ENCODE results near the gene INPP5J.
A peak's percentile ranks its signal among the peaks of the same experiment; 100 is the strongest.

Gene INPP5J

GRCh38 chr22:31154975-31155374 lies 32.2 kb downstream of the INPP5J start:
- Histone ChIP-seq H4K20me1 (ENCODE audit: insufficient read depth) (no peaks in the 10 kb centered on the region), H3K4me1 (ENCODE audit: low read depth, poor library complexity, severe bottlenecking) (no peaks in the 10 kb centered on the region), H3K4me3 (IDR thresholded peaks at IDR 0.05; ENCODE audit: insufficient read depth, low read depth, low read length) (no peak overlapping the region), H2AFZ (ENCODE audit: low read depth) (no peak overlapping the region), H3K36me3 (ENCODE audit: insufficient read depth) (no peaks in the 10 kb centered on the region), H3K9ac (no peak overlapping the region), H3K27me3 (ENCODE audit: insufficient read depth, low read depth) (no peaks in the 10 kb centered on the region; the same call in 1 of the 2 replicates), H3K79me2 (ENCODE audit: insufficient read depth, low read depth) (no peaks in the 10 kb centered on the region), H3K27ac (no peak overlapping the region), H3K4me2 (no peak overlapping the region)
- no peak for TF ChIP-seq CTCF (conservative IDR thresholded peaks at IDR 0.05; ENCODE audit: low read depth, low read length)

GRCh38 chr22:31155422-31155821 lies 32.7 kb downstream of the INPP5J start:
- Histone ChIP-seq H3K4me1 (ENCODE audit: low read depth, poor library complexity, severe bottlenecking) (no peaks in the 10 kb centered on the region), H3K9ac (no peak overlapping the region), H3K4me2 (no peak overlapping the region), H3K27ac (no peak overlapping the region), H2AFZ (ENCODE audit: low read depth) (no peak overlapping the region), H3K79me2 (ENCODE audit: insufficient read depth, low read depth) (peaks cover 3% of the 10 kb centered on the region; the same call in 1 of the 2 replicates), H3K36me3 (ENCODE audit: insufficient read depth) (no peaks in the 10 kb centered on the region), H3K27me3 (ENCODE audit: insufficient read depth, low read depth) (no peaks in the 10 kb centered on the region; the same call in 1 of the 2 replicates), H3K4me3 (IDR thresholded peaks at IDR 0.05; ENCODE audit: insufficient read depth, low read depth, low read length) (no peak overlapping the region), H4K20me1 (ENCODE audit: insufficient read depth) (no peaks in the 10 kb centered on the region)
- no peak for TF ChIP-seq CTCF (conservative IDR thresholded peaks at IDR 0.05; ENCODE audit: low read depth, low read length)

- no peak for TF ChIP-seq CTCF (conservative IDR thresholded peaks at IDR 0.05; ENCODE audit: low read depth, low read length)
- Histone ChIP-seq H3K4me3 (IDR thresholded peaks at IDR 0.05; ENCODE audit: insufficient read depth, low read depth, low read length) (peak overlapping the region; percentile 42), H4K20me1 (ENCODE audit: insufficient read depth) (no peaks in the 10 kb centered on the region), H3K4me1 (ENCODE audit: low read depth, poor library complexity, severe bottlenecking) (peaks cover 14% of the 10 kb centered on the region), H3K27me3 (ENCODE audit: insufficient read depth, low read depth) (no peaks in the 10 kb centered on the region; the same call in 1 of the 2 replicates), H2AFZ (ENCODE audit: low read depth) (peak overlapping the region; percentile 99), H3K27ac (no peak overlapping the region), H3K79me2 (ENCODE audit: insufficient read depth, low read depth) (peaks cover 20% of the 10 kb centered on the region; the same call in 1 of the 2 replicates), H3K36me3 (ENCODE audit: insufficient read depth) (no peaks in the 10 kb centered on the region), H3K9ac (peak overlapping the region; percentile 80; the same call in 1 of the 2 replicates), H3K4me2 (peak overlapping the region; percentile 54)
Observed at GRCh38 chr22:31160328-31160978, 37.7 kb downstream of the INPP5J start.

- Histone ChIP-seq H4K20me1 (ENCODE audit: insufficient read depth) (no peaks in the 10 kb centered on the region), H3K27me3 (ENCODE audit: insufficient read depth, low read depth) (no peaks in the 10 kb centered on the region; the same call in 1 of the 2 replicates), H3K9ac (no peak overlapping the region), H2AFZ (ENCODE audit: low read depth) (no peak overlapping the region), H3K4me1 (ENCODE audit: low read depth, poor library complexity, severe bottlenecking) (peaks cover 14% of the 10 kb centered on the region), H3K4me2 (peak overlapping the region; percentile 54; the same call in 1 of the 2 replicates), H3K27ac (no peak overlapping the region), H3K4me3 (IDR thresholded peaks at IDR 0.05; ENCODE audit: insufficient read depth, low read depth, low read length) (no peak overlapping the region), H3K36me3 (ENCODE audit: insufficient read depth) (no peaks in the 10 kb centered on the region), H3K79me2 (ENCODE audit: insufficient read depth, low read depth) (peaks cover 20% of the 10 kb centered on the region; the same call in 1 of the 2 replicates)
- TF ChIP-seq CTCF (conservative IDR thresholded peaks at IDR 0.05; ENCODE audit: low read depth, low read length), result no peak
Observed at GRCh38 chr22:31161386-31161785, 38.6 kb downstream of the INPP5J start.
